Esophagus squamous epithelium (tissue), 5 donors: ENCODE measurements around the gene HAPLN3. TPM values are rescaled to one million over a fixed set of nuclear protein-coding genes. Genes with fewer than 3 reads are reported as not detected.

Experiments used
- DNase-seq: peaks from one replicate; lab custom pipeline; 2025; lab: John Stamatoyannopoulos, UW
- H3K27ac ChIP-seq, 4 donors: fragments of 200-600 bp; sonication (generic); one replicate each; pipeline ENCODE4 v1.5.1; 2016 to 2019; ENCODE audit warnings: mild to moderate bottlenecking in 1 of 4
- H3K27me3 ChIP-seq, 4 donors: fragments of 200-600 bp; sonication (generic); 1 replicate in 3 of 4; 2 replicates in 1 of 4; pipeline versions ENCODE4 v1.5.1 to v1.6.0; 2017 to 2021; ENCODE audit warnings: antibody characterized with exemption in 1 of 4
- H3K36me3 ChIP-seq, 3 donors: fragments of 200-600 bp; sonication (generic); one replicate each; pipeline ENCODE4 v1.5.1; 2016 to 2019
- H3K4me1 ChIP-seq, 3 donors: fragments of 200-600 bp; sonication (generic); one replicate each; pipeline ENCODE4 v1.5.1; 2017 to 2019
- H3K4me3 ChIP-seq, 4 donors: fragments of 200-600 bp; sonication (generic); 1 replicate in 3 of 4; 2 replicates in 1 of 4; pipeline ENCODE4 v1.5.1; 2016 to 2019; ENCODE audit warnings: mild to moderate bottlenecking in 2 of 4, moderate library complexity in 1 of 4
- H3K9me3 ChIP-seq, 3 donors: fragments of 200-600 bp; sonication (generic); one replicate each; pipeline ENCODE4 v1.5.1; 2016 to 2019
- CTCF ChIP-seq, 6 experiments: fragments of 450-650 bp in 4 of 6; fragments of 200-600 bp in 2 of 6; sonication (generic) in 2 of 6; IDR thresholded peaks; one replicate each; pipeline ENCODE4 v1.5.1; 2016 to 2019; ENCODE audit warnings: antibody characterized with exemption in 6 of 6, mild to moderate bottlenecking in 4 of 6, moderate library complexity in 4 of 6
- POLR2A ChIP-seq, 4 donors: fragments of 450-650 bp; IDR thresholded peaks; one replicate each; pipeline ENCODE4 v1.6.1; 2017; ENCODE audit warnings: antibody characterized with exemption in 4 of 4, mild to moderate bottlenecking in 4 of 4, moderate library complexity in 3 of 4
- WGBS, 2 donors: methylation state at CpG; one replicate each; pipeline ENCODE4 v1.1.5; 2018; 5-methylcytosine and 5-hydroxymethylcytosine counted together
- intact Hi-C: fragments of 100-400 bp; cut with DNase I; formaldehyde crosslinking; loops from one replicate; pipeline ENCODE4 v1.15.0; 2022
- total RNA-seq, 4 donors: library from RNA; depleted of rRNA; stranded (reverse); fragments of >200 nt; gene quantifications; one replicate each; pipeline ENCODE4 v1.1.0, GENCODE V29; 2016
- donor health status: DM: yes; HTN: yes; CAD: no.

Gene HAPLN3
- total RNA-seq, 4 donors from 2014 or later = 3.1 to 9.4 (median 7.8) TPM

GRCh38 chr15:88835646-88836045, 59.7 kb downstream of the HAPLN3 start:
- H3K9me3 ChIP-seq = no peaks in the 10 kb centered on the region
- no peak for DNase-seq
- no peak overlapping the region for H3K4me3 ChIP-seq
- H3K4me1 ChIP-seq = peaks cover 0 to 5% (median 0%) of the 10 kb centered on the region in 3 donors
- H3K27ac ChIP-seq = no peak overlapping the region
- TF ChIP-seq POLR2A (IDR thresholded peaks at IDR 0.05) (no peak), CTCF (IDR thresholded peaks at IDR 0.05) (no peak)
- H3K27me3 ChIP-seq = no peaks in the 10 kb centered on the region
- intact Hi-C loops = loop anchor here (10.0 kb wide), 1 partner anchor 181 kb away; no protein-coding TSS in a partner anchor
- whole genome bisulfite sequencing, 2 donors = 50 to 52% methylated on average over 2 of the region's 2 CpGs
- H3K36me3 ChIP-seq = no peaks in the 10 kb centered on the region

- intact Hi-C loops = loop anchor here (10.0 kb wide), 1 partner anchor 180 kb away; no protein-coding TSS in a partner anchor
- no peaks in the 10 kb centered on the region for H3K36me3 ChIP-seq
- TF ChIP-seq CTCF (IDR thresholded peaks at IDR 0.05) (no peak), POLR2A (IDR thresholded peaks at IDR 0.05) (no peak)
- 82 to 84% methylated on average over 4 of the region's 4 CpGs for WGBS, 2 donors
- no peak overlapping the region for H3K27ac ChIP-seq
- H3K4me1 ChIP-seq = peaks cover 0 to 5% (median 0%) of the 10 kb centered on the region in 3 donors
- no peaks in the 10 kb centered on the region for H3K27me3 ChIP-seq
- no peaks in the 10 kb centered on the region for H3K9me3 ChIP-seq
- DNase-seq = no peak
- H3K4me3 ChIP-seq = no peak overlapping the region
Observed at GRCh38 chr15:88835119-88835518, 60.2 kb downstream of the HAPLN3 start.

GRCh38 chr15:88834211-88834812, 61.0 kb downstream of the HAPLN3 start:
- no peak overlapping the region for H3K4me3 ChIP-seq
- peak; percentile 19 to 59 (median 35) for TF ChIP-seq CTCF (IDR thresholded peaks at IDR 0.05)
- TF ChIP-seq POLR2A (IDR thresholded peaks at IDR 0.05) = no peak
- DNase-seq = no peak
- intact Hi-C loops = loop anchor here (10.0 kb wide), 1 partner anchor 180 kb away; no protein-coding TSS in a partner anchor
- H3K9me3 ChIP-seq = no peaks in the 10 kb centered on the region
- H3K27me3 ChIP-seq = no peaks in the 10 kb centered on the region
- no peaks in the 10 kb centered on the region for H3K36me3 ChIP-seq
- WGBS, 2 donors = 35 to 63% methylated on average over 4 to 13 of the region's 14 CpGs
- H3K4me1 ChIP-seq = peaks cover 0 to 5% (median 0%) of the 10 kb centered on the region in 3 donors
- H3K27ac ChIP-seq = no peak overlapping the region

GRCh38 chr15:88833731-88834100, 61.6 kb downstream of the HAPLN3 start:
- Histone ChIP-seq H3K27me3 (no peaks in the 10 kb centered on the region), H3K36me3 (no peaks in the 10 kb centered on the region), H3K27ac (no peak overlapping the region), H3K4me1 (peaks cover 0 to 5% (median 0%) of the 10 kb centered on the region in 3 donors), H3K9me3 (no peaks in the 10 kb centered on the region), H3K4me3 (no peak overlapping the region)
- TF ChIP-seq POLR2A (IDR thresholded peaks at IDR 0.05) (no peak), CTCF (IDR thresholded peaks at IDR 0.05) (no peak)
- WGBS, 2 donors = 70 to 89% methylated on average over 6 to 8 of the region's 8 CpGs
- intact Hi-C loops = loop anchor here (10.0 kb wide), 1 partner anchor 179 kb away; no protein-coding TSS in a partner anchor
- no peak for DNase-seq
